ENCODE results near the gene UBXN1. TPM values are rescaled to one million over a fixed set of nuclear protein-coding genes. Genes with fewer than 3 reads are reported as not detected.

Gene UBXN1
- total RNA-seq, 1 donor from 2014 or later: 77.0 TPM

Small RNAs within 50 kb of the gene (small RNA-seq; reads per million reads assigned to genes)
- not detected for gene SNORA57 (ENCODE audit: low replicate concordance)

Other genes starting within 250 kb of the UBXN1 start
- gene AHNAK, start 132.3 kb downstream of the UBXN1 start, total RNA-seq: 32.9 TPM
- 1,313 TPM for gene EEF1G, start 105.2 kb downstream of the UBXN1 start, total RNA-seq
- gene TUT1, start 87.5 kb downstream of the UBXN1 start, total RNA-seq: 6.1 TPM
- 83.6 TPM for gene MTA2, start 77.2 kb downstream of the UBXN1 start, total RNA-seq
- 4.2 TPM for gene EML3, start 66.3 kb downstream of the UBXN1 start, total RNA-seq
- gene ROM1, start 65.8 kb downstream of the UBXN1 start, total RNA-seq: 1.7 TPM
- gene B3GAT3, start 57.1 kb downstream of the UBXN1 start, total RNA-seq: 15.7 TPM
- gene GANAB, start 32.5 kb downstream of the UBXN1 start, total RNA-seq: 69.3 TPM
- gene INTS5, start 25.8 kb downstream of the UBXN1 start, total RNA-seq: 13.0 TPM
- 17.2 TPM for gene C11orf98, start 13.9 kb downstream of the UBXN1 start, total RNA-seq
- gene CSKMT, start 13.8 kb downstream of the UBXN1 start, total RNA-seq: 3.9 TPM
- 3.7 TPM for gene UQCC3, start 7.4 kb downstream of the UBXN1 start, total RNA-seq
- gene LBHD1, start 6.8 kb downstream of the UBXN1 start, total RNA-seq: 2.5 TPM
- 0.25 TPM for gene LRRN4CL, start 10.5 kb upstream of the UBXN1 start, total RNA-seq
- gene BSCL2, start 28.4 kb upstream of the UBXN1 start, total RNA-seq: 101 TPM
- 20.9 TPM for gene GNG3, start 28.6 kb upstream of the UBXN1 start, total RNA-seq
- gene HNRNPUL2, start 48.4 kb upstream of the UBXN1 start, total RNA-seq: 27.5 TPM
- 15.0 TPM for gene TTC9C, start 49.4 kb upstream of the UBXN1 start, total RNA-seq
- gene ZBTB3, start 75.1 kb upstream of the UBXN1 start, total RNA-seq: 7.9 TPM
- gene POLR2G, start 82.5 kb upstream of the UBXN1 start, total RNA-seq: 49.2 TPM
- gene TAF6L, start 92.3 kb upstream of the UBXN1 start, total RNA-seq: 11.6 TPM
- 8.4 TPM for gene TMEM179B, start 108.3 kb upstream of the UBXN1 start, total RNA-seq
- gene TMEM223, start 112.9 kb upstream of the UBXN1 start, total RNA-seq: 7.9 TPM
- gene NXF1, start 126.4 kb upstream of the UBXN1 start, total RNA-seq: 17.5 TPM
- gene STX5, start 153.0 kb upstream of the UBXN1 start, total RNA-seq: 27.3 TPM
- gene TEX54, start 153.8 kb upstream of the UBXN1 start, total RNA-seq: not detected
- gene WDR74, start 160.5 kb upstream of the UBXN1 start, total RNA-seq: 28.8 TPM
- gene SLC3A2, start 201.8 kb upstream of the UBXN1 start, total RNA-seq: 66.9 TPM
- 8.9 TPM for gene CHRM1, start 242.3 kb upstream of the UBXN1 start, total RNA-seq

All from temporal lobe (tissue), 2 donors.